A673 (cell line): ENCODE measurements around the gene RNF38. TPM values are rescaled to one million over a fixed set of nuclear protein-coding genes. Genes with fewer than 3 reads are reported as not detected.

ENCODE experiments used
- BruUV-seq: library from RNA; stranded (reverse); fragments of 400-500 nt; replicated peaks from 2 replicates; lab custom pipeline; 2021; lab: Mats Ljungman, UMichigan
- CTCF ChIA-PET: fragments of 300-600 bp; sonication (Branson Sonifier 250); formaldehyde crosslinking; loops from one replicate; lab custom pipeline; 2022; ENCODE audit warnings: antibody characterized with exemption; lab: Charles Lee
- POLR2A ChIA-PET: fragments of 300-600 bp; sonication (Branson Sonifier 250); formaldehyde crosslinking; loops from one replicate; lab custom pipeline; 2022; ENCODE audit warnings: antibody characterized with exemption; ENCODE audit not compliant: low non-redundant PET; lab: Charles Lee
- DNase-seq: peaks from one replicate; pipeline ENCODE4 v3.0.0-alpha.2; 2015; ENCODE audit warnings: low spot score
- H3K27ac ChIP-seq: fragments of 200-600 bp; sonication (generic); 2 replicates; pipeline ENCODE4 v1.5.1; 2016; ENCODE audit warnings: mixed run types, low read depth, mild to moderate bottlenecking, mixed read lengths, antibody characterized with exemption, low read length; ENCODE audit not compliant: poor library complexity, severe bottlenecking
- H3K27me3 ChIP-seq: fragments of 200-600 bp; sonication (generic); replicated peaks from 2 replicates; pipeline ENCODE4 v1.6.1; 2017; ENCODE audit warnings: mixed run types, low read depth, mild to moderate bottlenecking, mixed read lengths, antibody characterized with exemption, low read length; ENCODE audit not compliant: insufficient read depth, poor library complexity
- H3K36me3 ChIP-seq: fragments of 200-600 bp; sonication (generic); 2 replicates; pipeline ENCODE4 v1.6.1; 2016; ENCODE audit warnings: mixed run types, mild to moderate bottlenecking, mixed read lengths, antibody characterized with exemption, low read length; ENCODE audit not compliant: insufficient read depth, poor library complexity, severe bottlenecking
- H3K4me1 ChIP-seq: fragments of 200-600 bp; sonication (generic); 2 replicates; pipeline ENCODE4 v1.6.1; 2017; ENCODE audit warnings: mixed run types, mild to moderate bottlenecking, mixed read lengths, antibody characterized with exemption, low read length; ENCODE audit not compliant: insufficient read depth, poor library complexity, severe bottlenecking
- H3K4me3 ChIP-seq: fragments of 200-600 bp; sonication (generic); 2 replicates; pipeline ENCODE4 v1.5.1; 2016; ENCODE audit warnings: low read depth, mixed run types, mild to moderate bottlenecking, mixed read lengths, low read length; ENCODE audit not compliant: poor library complexity, severe bottlenecking
- H3K9me3 ChIP-seq: fragments of 200-600 bp; sonication (generic); 2 replicates; pipeline ENCODE4 v1.6.1; 2016; ENCODE audit warnings: mixed run types, low read depth, mild to moderate bottlenecking, mixed read lengths, antibody characterized with exemption, low read length; ENCODE audit not compliant: poor library complexity, severe bottlenecking
- EZH2 ChIP-seq: fragments of 200-600 bp; sonication (generic); IDR thresholded peaks from 2 replicates; pipeline ENCODE4 v1.6.1; 2017; ENCODE audit warnings: borderline replicate concordance, low read depth, mild to moderate bottlenecking, mixed read lengths, antibody characterized with exemption, low read length; ENCODE audit not compliant: poor library complexity, severe bottlenecking
- intact Hi-C: fragments of 100-400 bp; cut with micrococcal nuclease; formaldehyde crosslinking; loops from one replicate; pipeline ENCODE4 v1.10.0; 2022; ENCODE audit not compliant: unreplicated experiment
- total RNA-seq: library from RNA; stranded (reverse); gene quantifications from 2 replicates; pipeline ENCODE4 v1.2.3, GENCODE V29; 2021
- TF ChIP-seq, protein P1 (sequence below): fragments of 300-800, 200-600 bp; sonication (generic); conservative IDR thresholded peaks from 2 replicates; pipeline ENCODE4 v1.5.1; 2017; ENCODE audit warnings: low read depth, mild to moderate bottlenecking, antibody characterized with exemption, low read length, moderate library complexity, mixed read lengths

Gene RNF38
- total RNA-seq, 1 experiment from 2014 or later = 26.6 TPM

- no peaks in the 10 kb centered on the region for H3K9me3 ChIP-seq
- no TSS peak for BruUV-seq
- H3K27ac ChIP-seq = no peak overlapping the region
- no peaks in the 10 kb centered on the region for H3K36me3 ChIP-seq
- H3K27me3 ChIP-seq = no peaks in the 10 kb centered on the region
- no peak for DNase-seq
- CTCF ChIA-PET = interaction anchor here (0.8 kb wide), 1 partner anchor 35 kb away, joined by 3 read pairs; no protein-coding TSS in a partner anchor
- H3K4me1 ChIP-seq = peaks cover 15% of the 10 kb centered on the region
- TF ChIP-seq EZH2 = no peak
- TF ChIP-seq, protein P1, sequence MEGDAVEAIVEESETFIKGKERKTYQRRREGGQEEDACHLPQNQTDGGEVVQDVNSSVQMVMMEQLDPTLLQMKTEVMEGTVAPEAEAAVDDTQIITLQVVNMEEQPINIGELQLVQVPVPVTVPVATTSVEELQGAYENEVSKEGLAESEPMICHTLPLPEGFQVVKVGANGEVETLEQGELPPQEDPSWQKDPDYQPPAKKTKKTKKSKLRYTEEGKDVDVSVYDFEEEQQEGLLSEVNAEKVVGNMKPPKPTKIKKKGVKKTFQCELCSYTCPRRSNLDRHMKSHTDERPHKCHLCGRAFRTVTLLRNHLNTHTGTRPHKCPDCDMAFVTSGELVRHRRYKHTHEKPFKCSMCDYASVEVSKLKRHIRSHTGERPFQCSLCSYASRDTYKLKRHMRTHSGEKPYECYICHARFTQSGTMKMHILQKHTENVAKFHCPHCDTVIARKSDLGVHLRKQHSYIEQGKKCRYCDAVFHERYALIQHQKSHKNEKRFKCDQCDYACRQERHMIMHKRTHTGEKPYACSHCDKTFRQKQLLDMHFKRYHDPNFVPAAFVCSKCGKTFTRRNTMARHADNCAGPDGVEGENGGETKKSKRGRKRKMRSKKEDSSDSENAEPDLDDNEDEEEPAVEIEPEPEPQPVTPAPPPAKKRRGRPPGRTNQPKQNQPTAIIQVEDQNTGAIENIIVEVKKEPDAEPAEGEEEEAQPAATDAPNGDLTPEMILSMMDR = no peak
- no peak overlapping the region for H3K4me3 ChIP-seq
- POLR2A ChIA-PET = no interaction called here
- intact Hi-C loops = no loop called here
These were observed 42.6 kb upstream of the RNF38 start for GRCh38 chr9:36442710-36443109.

DNA sequence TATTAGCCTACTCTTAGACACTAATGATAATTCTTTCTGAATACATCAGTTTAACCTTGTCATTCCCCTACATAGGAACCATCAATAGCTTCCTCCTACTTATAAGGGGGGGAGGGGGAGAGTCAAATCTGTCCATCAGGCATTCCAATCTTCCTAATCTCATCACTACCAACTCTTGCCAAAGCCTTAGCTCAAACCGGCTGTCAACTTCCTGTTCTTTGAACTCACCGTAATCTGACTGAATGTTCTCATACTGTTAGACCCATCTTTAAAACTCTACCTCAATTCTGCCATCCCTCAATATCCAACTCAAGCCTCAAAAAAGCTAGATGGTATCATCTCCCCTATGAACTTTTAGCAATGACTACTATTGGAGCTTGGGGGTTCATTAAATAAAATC lies 41.9 kb upstream of the RNF38 start:
- no peak for TF ChIP-seq EZH2
- TF ChIP-seq, protein P1 = no peak
- H3K36me3 ChIP-seq = no peaks in the 10 kb centered on the region
- peak; percentile 73 for DNase-seq
- H3K27me3 ChIP-seq = no peaks in the 10 kb centered on the region
- intact Hi-C loops = no loop called here
- H3K4me1 ChIP-seq = peaks cover 15% of the 10 kb centered on the region
- H3K9me3 ChIP-seq = no peaks in the 10 kb centered on the region
- no TSS peak for BruUV-seq
- ChIA-PET CTCF (interaction anchor here (0.8 kb wide), 1 partner anchor 35 kb away, joined by 3 read pairs; no protein-coding TSS in a partner anchor), POLR2A (no interaction called here)
- H3K27ac ChIP-seq = no peak overlapping the region
- H3K4me3 ChIP-seq = no peak overlapping the region

DNA sequence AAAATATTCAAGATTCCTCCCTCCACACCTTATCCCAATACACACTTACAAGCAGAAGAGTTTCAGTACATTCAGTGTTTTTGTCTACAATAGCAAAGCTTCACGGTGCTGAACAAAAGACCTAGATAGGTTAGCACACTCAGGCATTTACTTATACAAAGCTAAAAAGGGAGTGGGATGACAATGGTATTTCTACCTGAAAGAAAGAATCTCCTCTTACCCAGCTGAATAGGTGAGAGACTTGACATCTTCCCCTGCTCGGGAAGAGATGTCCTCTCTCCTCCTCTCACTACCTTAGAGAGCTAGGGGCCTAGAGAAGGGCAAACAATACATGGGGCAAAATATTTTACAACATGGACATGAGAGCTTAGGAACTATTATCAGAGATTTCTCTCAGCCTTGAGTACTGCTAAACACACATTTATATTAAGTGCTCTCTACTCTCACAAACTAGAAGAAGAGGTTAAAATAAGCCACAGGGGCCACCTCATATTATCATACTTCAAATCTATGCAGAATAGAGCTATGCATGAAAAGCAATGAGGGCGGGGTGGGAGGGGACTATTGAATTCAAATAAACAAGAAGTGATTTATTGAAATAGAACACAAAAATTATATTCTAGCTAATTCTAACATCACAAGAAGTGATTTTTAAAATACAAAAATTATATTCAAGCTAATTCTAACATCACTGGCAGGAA lies 38.6 kb upstream of the RNF38 start:
- Histone ChIP-seq H3K9me3 (no peaks in the 10 kb centered on the region), H3K36me3 (no peaks in the 10 kb centered on the region), H3K4me1 (peaks cover 12% of the 10 kb centered on the region), H3K4me3 (no peak overlapping the region), H3K27me3 (no peaks in the 10 kb centered on the region), H3K27ac (no peak overlapping the region)
- CTCF ChIA-PET = interaction anchor here (1.0 to 1.1 kb wide), 2 partner anchors 10 to 32 kb away, joined by 3 read pairs; no protein-coding TSS in a partner anchor
- BruUV-seq = no TSS peak
- intact Hi-C loops = no loop called here
- DNase-seq = no peak
- POLR2A ChIA-PET = no interaction called here
- TF ChIP-seq, protein P1 = no peak
- no peak for TF ChIP-seq EZH2
